H1 (cell line): ENCODE results near the gene RAB1B. TPM values are rescaled to one million over a fixed set of nuclear protein-coding genes. Genes with fewer than 3 reads are reported as not detected.
A peak's percentile ranks its signal among the peaks of the same experiment; 100 is the strongest.

Source experiments
- CTCF ChIA-PET: fragments of 300-600 bp; sonication (Branson Sonifier 250); formaldehyde crosslinking; loops from one replicate; lab custom pipeline; 2021; ENCODE audit not compliant: partially characterized antibody; lab: Charles Lee
- POLR2A ChIA-PET: fragments of 300-600 bp; sonication (Branson Sonifier 250); formaldehyde crosslinking; loops from one replicate; lab custom pipeline; 2021; ENCODE audit warnings: inconsistent platforms; ENCODE audit not compliant: partially characterized antibody; lab: Charles Lee
- DNase-seq, 2 experiments: peaks; one replicate each; pipeline versions ENCODE4 v3.0.0 to v3.0.0-alpha.2; 2010 to 2022; ENCODE audit warnings: low spot score in 2 of 2, low read depth in 1 of 2, mixed read lengths in 1 of 2
- FAIRE-seq: peaks from 2 replicates; lab custom pipeline; 2011; peaks lifted over from hg19 to GRCh38; lab: Jason Lieb, UNC
- H2AFZ ChIP-seq: 2 replicates; pipeline ENCODE4 v1.8.1; 2012; ENCODE audit warnings: low read length, inconsistent platforms
- H2AK5ac ChIP-seq: 2 replicates; pipeline ENCODE4 v1.6.1; 2013; ENCODE audit warnings: low read depth, low read length
- H2BK120ac ChIP-seq: replicated peaks from 2 replicates; pipeline ENCODE3; 2013; ENCODE audit warnings: low read depth, low read length, inconsistent platforms
- H2BK12ac ChIP-seq: 2 replicates; pipeline ENCODE4 v1.6.1; 2013; ENCODE audit warnings: low read depth, low read length
- H2BK15ac ChIP-seq: 2 replicates; pipeline ENCODE4 v1.6.1; 2013; ENCODE audit warnings: low read length
- H2BK20ac ChIP-seq: 2 replicates; pipeline ENCODE4 v1.6.1; 2013; ENCODE audit warnings: low read length
- H2BK5ac ChIP-seq: 2 replicates; pipeline ENCODE4 v1.6.1; 2013; ENCODE audit warnings: low read depth, low read length
- H3K14ac ChIP-seq: 2 replicates; pipeline ENCODE4 v1.6.1; 2013; ENCODE audit warnings: inconsistent platforms; ENCODE audit not compliant: insufficient read length
- H3K18ac ChIP-seq: 2 replicates; pipeline ENCODE4 v1.6.1; 2013; ENCODE audit warnings: low read length; ENCODE audit errors: extremely low read depth
- H3K23ac ChIP-seq: 2 replicates; pipeline ENCODE4 v1.6.1; 2013; ENCODE audit warnings: inconsistent platforms; ENCODE audit not compliant: insufficient read length
- H3K23me2 ChIP-seq: 2 replicates; pipeline ENCODE4 v1.6.1; 2013; ENCODE audit warnings: low read depth, low read length
- H3K27ac ChIP-seq: 2 replicates; pipeline ENCODE4 v1.6.1; 2011; ENCODE audit warnings: low read depth, low read length, inconsistent platforms
- H3K27me3 ChIP-seq, 4 experiments: replicated peaks in 1 of 4; 1 replicate in 1 of 4; 2 replicates in 3 of 4; pipeline versions ENCODE4 v1.6.1 to v1.8.1; 2011 to 2013; ENCODE audit warnings: low read length in 3 of 4, mild to moderate bottlenecking in 3 of 4, inconsistent platforms in 2 of 4, mixed read lengths in 2 of 4, moderate library complexity in 1 of 4; ENCODE audit not compliant: control insufficient read depth in 3 of 4, insufficient read depth in 3 of 4; ENCODE audit errors: extremely low read depth in 1 of 4
- H3K36me3 ChIP-seq, 4 experiments: 2 replicates each; pipeline versions ENCODE4 v1.6.1 to v1.8.1; 2011 to 2013; ENCODE audit warnings: mild to moderate bottlenecking in 4 of 4, low read length in 3 of 4, moderate library complexity in 2 of 4, control low read depth in 1 of 4, inconsistent platforms in 1 of 4; ENCODE audit not compliant: insufficient read depth in 4 of 4, control insufficient read depth in 2 of 4
- H3K4ac ChIP-seq: replicated peaks from 2 replicates; pipeline ENCODE3; 2013; ENCODE audit warnings: low read length, low read depth, mixed read lengths, inconsistent platforms; ENCODE audit not compliant: insufficient read length
- H3K4me1 ChIP-seq, 4 experiments: replicated peaks in 1 of 4; 1 replicate in 1 of 4; 2 replicates in 3 of 4; pipeline versions ENCODE4 v1.6.1 to v1.8.1; 2011 to 2013; ENCODE audit warnings: low read length in 3 of 4, inconsistent platforms in 2 of 4, mixed read lengths in 1 of 4; ENCODE audit not compliant: insufficient read depth in 4 of 4, control insufficient read depth in 3 of 4
- H3K4me2 ChIP-seq, 2 experiments: 2 replicates each; pipeline versions ENCODE4 v1.6.1 to v1.8.1; 2011 to 2013; ENCODE audit warnings: low read depth in 2 of 2, low read length in 2 of 2, control low read depth in 1 of 2, inconsistent platforms in 1 of 2, mild to moderate bottlenecking in 1 of 2; ENCODE audit not compliant: insufficient read depth in 1 of 2
- H3K4me3 ChIP-seq, 4 experiments: fragments of 200-600, 300-600 bp in 1 of 4; sonication (generic), shearing (Covaris generic), sonication (Bioruptor Twin) in 1 of 4; 2 replicates each; pipeline versions ENCODE4 v1.5.1 to v1.8.1; 2011 to 2016; ENCODE audit warnings: low read length in 4 of 4, low read depth in 3 of 4, control low read depth in 2 of 4, inconsistent platforms in 2 of 4, mild to moderate bottlenecking in 2 of 4, mixed read lengths in 1 of 4, moderate library complexity in 1 of 4; ENCODE audit not compliant: insufficient read depth in 2 of 4; ENCODE audit errors: extremely low read depth in 1 of 4
- H3K56ac ChIP-seq: replicated peaks from 2 replicates; pipeline ENCODE3; 2013; ENCODE audit warnings: low read depth, mild to moderate bottlenecking, mixed read lengths, low read length, inconsistent platforms; ENCODE audit not compliant: insufficient read length
- H3K79me1 ChIP-seq: 2 replicates; pipeline ENCODE4 v1.6.1; 2013; ENCODE audit warnings: low read depth, low read length, control low read depth
- H3K79me2 ChIP-seq, 2 experiments: 2 replicates each; pipeline versions ENCODE4 v1.6.1 to v1.8.1; 2012 to 2013; ENCODE audit warnings: low read length in 2 of 2, mild to moderate bottlenecking in 2 of 2, inconsistent platforms in 1 of 2; ENCODE audit not compliant: insufficient read depth in 2 of 2, control insufficient read depth in 1 of 2
- H3K9ac ChIP-seq, 4 experiments: replicated peaks in 1 of 4; 1 replicate in 1 of 4; 2 replicates in 3 of 4; pipeline versions ENCODE4 v1.6.1 to v1.8.1; 2011 to 2013; ENCODE audit warnings: low read depth in 3 of 4, low read length in 3 of 4, control low read depth in 2 of 4, mild to moderate bottlenecking in 2 of 4, moderate library complexity in 2 of 4, inconsistent platforms in 1 of 4; ENCODE audit errors: extremely low read depth in 1 of 4
- H3K9me3 ChIP-seq, 2 experiments: 2 replicates each; pipeline versions ENCODE4 v1.6.1 to v1.8.1; 2012 to 2013; ENCODE audit warnings: mild to moderate bottlenecking in 2 of 2, moderate library complexity in 2 of 2, control low read depth in 1 of 2, inconsistent platforms in 1 of 2, low read depth in 1 of 2, low read length in 1 of 2, mixed read lengths in 1 of 2; ENCODE audit not compliant: insufficient read depth in 2 of 2
- H4K20me1 ChIP-seq, 2 experiments: replicated peaks in 1 of 2; 2 replicates each; pipeline versions ENCODE3 to v1.8.1; 2011 to 2013; ENCODE audit warnings: inconsistent platforms in 2 of 2, low read length in 2 of 2, mild to moderate bottlenecking in 1 of 2; ENCODE audit not compliant: insufficient read depth in 2 of 2, control insufficient read depth in 1 of 2
- H4K5ac ChIP-seq: 2 replicates; pipeline ENCODE4 v1.6.1; 2013; ENCODE audit warnings: low read length, low read depth, mixed read lengths, inconsistent platforms; ENCODE audit not compliant: insufficient read length
- H4K8ac ChIP-seq: 2 replicates; pipeline ENCODE4 v1.8.0; 2013; ENCODE audit warnings: mild to moderate bottlenecking, moderate library complexity, low read length, inconsistent platforms; ENCODE audit not compliant: insufficient read depth; ENCODE audit errors: extremely low read depth
- H4K91ac ChIP-seq: replicated peaks from 2 replicates; pipeline ENCODE3; 2013; ENCODE audit warnings: low read length, mixed read lengths, inconsistent platforms; ENCODE audit not compliant: insufficient read length
- HDAC2 ChIP-seq, 2 experiments: fragments of 300-600 bp in 1 of 2; sonication (generic) in 1 of 2; IDR thresholded peaks; 2 replicates each; pipeline ENCODE4 v1.6.1; 2011 to 2012; ENCODE audit warnings: low read depth in 2 of 2, low read length in 2 of 2, mild to moderate bottlenecking in 2 of 2, moderate library complexity in 2 of 2, borderline replicate concordance in 1 of 2, inconsistent platforms in 1 of 2
- RAD21 ChIP-seq, 2 experiments: IDR thresholded peaks in 1 of 2; conservative IDR thresholded peaks in 1 of 2; 2 replicates each; pipeline ENCODE4 v1.6.1; 2011; ENCODE audit warnings: low read depth in 2 of 2, low read length in 2 of 2, improper control_type of control experiment in 1 of 2, inconsistent platforms in 1 of 2, mild to moderate bottlenecking in 1 of 2, moderate library complexity in 1 of 2
- SP1 ChIP-seq: IDR thresholded peaks from 2 replicates; pipeline ENCODE4 v1.6.1; 2011; ENCODE audit warnings: low read depth, low read length
- TBP ChIP-seq: IDR thresholded peaks from 2 replicates; pipeline ENCODE4 v1.6.1; 2011; ENCODE audit warnings: low read depth, low read length, improper control_type of control experiment
- YY1 ChIP-seq: IDR thresholded peaks from 2 replicates; pipeline ENCODE4 v1.6.1; 2011; ENCODE audit warnings: low read depth, mild to moderate bottlenecking, low read length
- WGBS, 2 experiments: shearing (Covaris generic) in 1 of 2; methylation state at CpG; one replicate each; pipeline versions ENCODE4 v1.1.6 to v1.1.7; 2013 to 2015; ENCODE audit warnings: low lambda C conversion rate in 2 of 2, mixed read lengths in 2 of 2, inconsistent platforms in 1 of 2, low coverage in 1 of 2, missing lambda C conversion rate in 1 of 2; ENCODE audit not compliant: insufficient replicate concordance in 2 of 2, insufficient coverage in 1 of 2, insufficient read length in 1 of 2; ENCODE audit errors: extremely low coverage in 1 of 2, missing lambda C conversion rate in 1 of 2; 5-methylcytosine and 5-hydroxymethylcytosine counted together
- polyA plus RNA-seq, 7 experiments: library from polyadenylated mRNA; depleted of rRNA in 3 of 7; stranded (reverse) in 5 of 7; unstranded in 2 of 7; fragments of >200 nt in 5 of 7; fragments of 200-250 nt in 2 of 7; gene quantifications; 1 replicate in 5 of 7; 2 replicates in 1 of 7; 4 replicates in 1 of 7; pipeline versions ENCODE4 v1.2.1 to v1.2.3, GENCODE V29; 2011 to 2013; ENCODE audit warnings: missing spikeins in 2 of 7, mixed read lengths in 2 of 7
- total RNA-seq: library from RNA; stranded (reverse); fragmentation: NEBNext Ultra II Directional; extraction: Animal tissue kit (Norgen Biotek cat#: 25700); gene quantifications from 2 replicates; pipeline ENCODE4 v1.2.1, GENCODE V29; 2021
- TF ChIP-seq, protein P1 (sequence below): IDR thresholded peaks from 2 replicates; pipeline ENCODE4 v1.6.1; 2011; ENCODE audit warnings: low read length, improper control_type of control experiment

RAB1B gene
- total and polyA plus RNA-seq, 2 of the 8 experiments (the other 6 are each of a cell fraction or from before 2014, with no cell fraction given): 100 to 217 TPM

DNA sequence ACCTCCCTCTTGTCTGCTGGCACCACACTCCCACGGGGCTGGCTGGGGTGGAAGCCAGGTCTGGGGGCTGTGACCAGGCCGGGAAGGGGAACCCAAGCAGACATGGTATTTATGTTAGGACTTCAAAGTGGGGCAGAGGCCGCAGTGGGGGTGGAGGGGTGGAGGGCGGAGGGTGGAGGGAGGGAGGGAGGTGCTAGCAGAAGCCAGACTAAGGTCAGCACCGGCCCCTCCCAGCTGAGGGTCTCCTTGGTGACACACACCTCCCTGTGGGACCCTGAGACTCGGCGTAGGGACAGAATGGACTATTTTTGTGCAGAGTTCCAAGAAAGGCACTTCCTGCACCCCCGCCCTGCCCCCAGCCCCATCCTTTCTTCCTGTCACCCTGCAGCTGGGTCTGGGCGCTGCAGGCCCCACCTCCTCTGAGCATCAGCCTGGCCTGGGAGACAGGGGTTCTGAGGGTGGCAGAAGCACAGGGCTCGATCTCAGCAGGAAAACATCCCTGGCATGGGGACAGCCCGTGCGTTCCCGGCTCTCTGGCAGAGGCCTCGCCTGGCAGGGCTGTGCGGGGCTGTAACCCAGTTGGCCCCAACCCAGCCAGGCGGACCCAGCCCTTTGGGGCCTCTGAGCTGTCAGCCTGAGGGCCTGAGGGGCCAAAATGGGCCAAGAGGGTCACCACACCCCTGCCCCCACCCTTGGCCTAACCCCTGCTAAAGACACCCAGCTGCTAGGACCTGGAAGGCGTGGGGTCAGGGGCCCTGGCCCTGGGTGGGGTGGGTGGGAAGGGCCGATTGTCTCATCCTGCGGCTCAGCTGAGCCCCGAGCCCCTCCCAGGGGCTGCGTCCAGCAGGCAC is 58.0 kb downstream of the RAB1B start:
- H3K36me3 ChIP-seq: no peaks in the 10 kb centered on the region
- 90% methylated on average over 10 of the region's 21 CpGs; no CpG with 5 or more reads in 1 of the 2 experiments for whole genome bisulfite sequencing, 2 experiments
- no peak overlapping the region for H4K91ac ChIP-seq
- DNase-seq (peak in 1 of 2 experiments; percentile 52), FAIRE-seq (no peak)
- no peaks in the 10 kb centered on the region for H3K79me1 ChIP-seq
- peak overlapping the region; percentile 61; the same call in 1 of the 2 replicates for H2BK15ac ChIP-seq
- H3K23ac ChIP-seq: no peak overlapping the region
- H2BK5ac ChIP-seq: peak overlapping the region; percentile 76; the same call in 1 of the 2 replicates
- no peak overlapping the region; the same call in 1 of the 2 replicates for H3K18ac ChIP-seq
- no peaks in the 10 kb centered on the region for H4K20me1 ChIP-seq
- no peak overlapping the region for H2AFZ ChIP-seq
- TF ChIP-seq TBP: no peak
- TF ChIP-seq HDAC2 (IDR thresholded peaks at IDR 0.05; ENCODE audit: borderline replicate concordance in 1 of 2, low read depth in 2 of 2, low read length in 2 of 2): no peak
- no peak for TF ChIP-seq SP1
- no peak for TF ChIP-seq YY1
- TF ChIP-seq, protein P1, sequence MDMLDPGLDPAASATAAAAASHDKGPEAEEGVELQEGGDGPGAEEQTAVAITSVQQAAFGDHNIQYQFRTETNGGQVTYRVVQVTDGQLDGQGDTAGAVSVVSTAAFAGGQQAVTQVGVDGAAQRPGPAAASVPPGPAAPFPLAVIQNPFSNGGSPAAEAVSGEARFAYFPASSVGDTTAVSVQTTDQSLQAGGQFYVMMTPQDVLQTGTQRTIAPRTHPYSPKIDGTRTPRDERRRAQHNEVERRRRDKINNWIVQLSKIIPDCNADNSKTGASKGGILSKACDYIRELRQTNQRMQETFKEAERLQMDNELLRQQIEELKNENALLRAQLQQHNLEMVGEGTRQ: no peak
- no peak for TF ChIP-seq RAD21 (IDR thresholded peaks at IDR 0.05 in 1 of 2, conservative IDR thresholded peaks at IDR 0.05 in 1 of 2; ENCODE audit: low read depth in 2 of 2, low read length in 2 of 2)
- H2BK12ac ChIP-seq: peak overlapping the region; percentile 99; the same call in 1 of the 2 replicates
- POLR2A ChIA-PET: interaction anchor here (0.6 to 1.8 kb wide), 4 partner anchors 9 to 26 kb away, joined by 3 to 10 read pairs (median 6); partner anchors contain the start of genes CD248 and RIN1
- peaks cover 0 to 7% (median 6%) of the 10 kb centered on the region in 4 experiments; a peak in 3 of 7 replicates for H3K27me3 ChIP-seq
- no peak overlapping the region for H2BK120ac ChIP-seq
- no peaks in the 10 kb centered on the region for H3K79me2 ChIP-seq
- no peak overlapping the region for H3K14ac ChIP-seq
- CTCF ChIA-PET: interaction anchor here (1.0 to 4.0 kb wide), 4 partner anchors 9 to 14 kb away, joined by 3 to 73 read pairs (median 11); partner anchors contain the start of genes CD248 and RIN1
- H4K5ac ChIP-seq: no peak overlapping the region
- H3K4me2 ChIP-seq: no peak overlapping the region
- no peak overlapping the region for H2BK20ac ChIP-seq
- H3K4me1 ChIP-seq: peaks cover 5 to 13% (median 8%) of the 10 kb centered on the region in 4 experiments; a peak in 6 of 7 replicates
- no peak overlapping the region for H2AK5ac ChIP-seq
- no peak overlapping the region for H3K27ac ChIP-seq
- no peak overlapping the region; the same call in 1 of the 2 replicates for H4K8ac ChIP-seq
- no peak overlapping the region for H3K4me3 ChIP-seq
- H3K9me3 ChIP-seq: no peaks in the 10 kb centered on the region
- H3K9ac ChIP-seq: no peak overlapping the region
- H3K56ac ChIP-seq: no peak overlapping the region
- peaks cover 2% of the 10 kb centered on the region; the same call in 1 of the 2 replicates for H3K23me2 ChIP-seq
- no peak overlapping the region for H3K4ac ChIP-seq
